Mesenteric fat pad (tissue), 1 donor: ENCODE data around the gene DSG2. TPM values are rescaled to one million over a fixed set of nuclear protein-coding genes. Genes with fewer than 3 reads are reported as not detected.
"Not testable (repeated sequence)": the region's sequence is repeated elsewhere in the genome, so short reads cannot be mapped to it uniquely, and the experiment has no call there.

ENCODE experiments used
- DNase-seq: peaks from one replicate; pipeline ENCODE4 v3.0.0-alpha.2; 2020; ENCODE audit warnings: low spot score
- long read RNA-seq: library from polyadenylated mRNA; unstranded; transcript quantifications from one replicate; pipeline ENCODE4 v2.0.0, GENCODE V29; 2020
- total RNA-seq: library from RNA; stranded (reverse); fragmentation: NEBNext Ultra II Directional; extraction: Animal tissue kit (Norgen Biotek cat#: 25700); gene quantifications from one replicate; pipeline ENCODE4 v1.2.1, GENCODE V29; 2021
- donor health status: DM: yes; HTN: yes; CAD: no.

DSG2 gene
- 32.9 TPM for total RNA-seq
- long read RNA-seq, full-length matches to known transcripts: 1 of 16 reads
- long read RNA-seq, partial matches to known transcripts: 8 of 16 reads
- long read RNA-seq, other reads (novel, unspliced or antisense): 7 of 16 reads

DNA sequence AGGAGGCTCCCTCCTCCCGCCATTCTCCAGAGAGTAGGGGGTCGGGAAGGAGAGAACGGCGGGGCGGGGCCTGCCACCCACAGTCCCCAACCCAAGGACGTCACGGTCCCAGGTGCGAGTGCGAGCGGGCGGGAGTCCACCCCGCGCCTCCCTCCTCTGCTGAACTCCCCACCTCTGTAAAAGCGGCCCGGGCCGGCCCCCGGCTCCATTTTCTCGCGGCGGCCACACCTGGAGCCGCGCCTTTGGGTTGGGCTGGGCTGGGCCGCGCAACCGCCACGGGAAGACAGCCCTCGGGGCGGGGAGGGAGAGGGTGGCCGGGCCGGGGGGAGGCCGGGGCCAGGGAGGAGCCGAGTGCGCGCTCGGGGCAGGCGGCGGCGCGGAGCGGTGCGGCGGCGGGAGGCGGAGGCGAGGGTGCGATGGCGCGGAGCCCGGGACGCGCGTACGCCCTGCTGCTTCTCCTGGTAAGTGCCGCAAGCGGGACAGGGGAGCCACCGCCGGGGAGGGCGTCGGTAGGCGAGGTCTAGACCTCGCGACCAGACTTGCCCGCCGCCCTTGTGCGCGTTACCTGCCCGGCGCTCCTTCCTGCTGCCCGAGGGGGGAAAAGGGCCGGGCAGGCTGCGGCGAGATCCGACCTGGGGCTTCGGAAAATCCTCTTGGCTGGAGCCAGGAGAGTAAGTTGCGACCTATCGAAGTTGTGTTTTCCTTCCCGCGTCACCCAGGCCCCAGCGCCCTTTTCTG is at the start of gene DSG2:
Gene DSG2, plus strand, starts transcription at position 342 of the 738 bp plus-strand sequence. Its CDS starts 75 bp downstream, at position 417.
- DNase-seq: peak; percentile 92

DNA sequence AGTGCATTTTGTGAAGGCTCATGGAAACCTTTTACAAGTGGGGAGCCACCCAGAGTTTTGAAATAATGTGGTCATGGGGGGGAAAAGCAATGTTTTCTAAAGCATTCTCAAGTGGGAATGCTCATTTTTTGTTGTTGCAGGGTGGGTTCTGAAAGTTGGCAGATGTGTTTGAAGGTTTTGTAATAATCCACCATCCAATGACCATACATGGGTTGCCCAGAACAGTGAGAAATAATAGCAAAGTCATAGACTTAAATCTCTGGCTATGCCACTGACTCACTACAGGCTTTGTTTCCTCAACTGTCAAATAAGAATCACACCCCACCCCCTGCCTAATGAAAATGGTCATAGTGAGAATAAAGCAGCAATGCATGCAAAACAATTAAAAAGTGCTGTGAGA is 47.6 kb upstream of the DSG2 start:
- DNase-seq: no peak

DNA sequence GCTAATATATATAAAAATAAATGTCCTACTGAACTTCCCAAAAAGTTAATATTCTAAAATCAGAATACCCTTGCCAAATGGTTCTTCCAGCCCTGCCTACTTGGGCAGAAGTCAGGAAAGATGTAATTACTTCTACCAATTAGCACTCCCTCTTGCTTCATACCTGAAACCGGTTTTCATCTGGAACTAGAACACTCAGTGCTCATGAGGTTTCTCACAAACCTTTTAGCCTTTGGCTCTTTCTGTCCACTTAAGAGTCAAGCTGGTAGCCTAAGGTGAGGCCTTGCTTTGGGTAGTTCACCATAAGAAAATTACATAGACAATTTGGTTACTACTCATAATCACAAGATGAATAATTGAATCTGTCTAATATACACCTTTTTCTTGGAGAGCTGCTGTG is 46.4 kb upstream of the DSG2 start:
- no peak for DNase-seq

DNA sequence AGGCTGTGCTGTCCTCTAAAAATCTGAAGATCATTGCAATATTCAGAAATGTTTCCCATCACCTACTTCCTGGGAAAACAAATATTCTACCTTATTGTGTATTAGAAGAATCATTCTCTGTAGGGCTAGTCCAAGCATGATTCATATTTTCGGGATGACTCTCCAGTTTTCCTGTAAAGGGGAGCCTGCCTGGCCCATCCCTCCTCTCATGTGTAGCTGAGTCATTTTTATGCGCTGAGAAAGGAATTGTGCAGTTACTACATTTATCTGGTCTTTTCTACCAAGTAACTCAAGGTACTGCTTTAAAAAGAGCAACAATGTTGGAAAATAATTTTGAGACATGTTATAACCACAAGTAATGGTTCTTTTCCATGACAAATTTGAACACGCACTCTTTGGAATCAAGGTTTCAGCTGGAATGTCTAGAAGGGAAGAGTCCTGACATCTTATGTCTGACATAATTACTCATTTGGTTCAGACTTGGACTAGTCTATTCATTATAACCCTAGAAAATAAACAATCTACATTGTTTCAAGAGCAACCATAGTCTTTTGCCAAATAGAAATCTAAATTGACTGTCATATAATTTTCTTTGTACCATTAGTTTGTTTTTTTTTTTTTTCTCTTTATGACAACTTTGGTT is 43.8 kb upstream of the DSG2 start:
- DNase-seq: no peak

DNA sequence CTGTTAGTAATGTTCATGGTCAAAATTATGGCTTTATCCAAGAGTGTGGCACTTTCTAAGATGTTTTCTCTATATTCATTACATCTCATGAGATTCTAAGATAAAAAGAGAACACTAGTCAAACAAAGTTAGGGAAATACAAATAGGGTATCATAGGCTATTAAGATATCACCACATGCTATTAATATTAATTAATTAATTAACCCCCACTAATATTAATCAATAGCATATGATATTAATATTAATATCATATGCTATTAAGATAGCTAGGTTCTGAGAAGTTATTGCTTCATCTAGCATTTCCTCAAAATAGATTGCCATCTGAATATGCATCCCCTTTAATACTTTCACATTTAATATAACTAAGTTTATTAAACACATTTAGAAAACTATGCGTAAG is 28.3 kb upstream of the DSG2 start:
- no peak for DNase-seq

DNA sequence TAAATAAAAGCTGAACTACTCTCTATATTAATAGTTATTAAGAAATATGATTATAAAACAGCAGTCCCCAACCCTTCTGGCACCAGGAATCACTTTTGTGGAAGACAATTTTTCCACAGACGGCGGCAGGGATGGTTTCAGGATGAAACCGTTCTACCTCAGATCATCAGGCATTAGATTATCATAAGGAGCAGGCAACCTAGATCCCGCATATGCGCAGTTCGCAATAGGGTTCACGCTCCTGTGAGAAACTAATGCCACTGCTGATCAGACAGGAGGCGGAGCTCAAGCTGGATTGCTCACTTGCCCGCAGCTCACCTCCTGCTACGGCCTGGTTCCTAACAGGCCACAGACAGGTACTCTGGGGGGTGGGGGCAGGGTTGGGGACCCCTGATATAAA is 19.3 kb upstream of the DSG2 start:
- no peak for DNase-seq

DNA sequence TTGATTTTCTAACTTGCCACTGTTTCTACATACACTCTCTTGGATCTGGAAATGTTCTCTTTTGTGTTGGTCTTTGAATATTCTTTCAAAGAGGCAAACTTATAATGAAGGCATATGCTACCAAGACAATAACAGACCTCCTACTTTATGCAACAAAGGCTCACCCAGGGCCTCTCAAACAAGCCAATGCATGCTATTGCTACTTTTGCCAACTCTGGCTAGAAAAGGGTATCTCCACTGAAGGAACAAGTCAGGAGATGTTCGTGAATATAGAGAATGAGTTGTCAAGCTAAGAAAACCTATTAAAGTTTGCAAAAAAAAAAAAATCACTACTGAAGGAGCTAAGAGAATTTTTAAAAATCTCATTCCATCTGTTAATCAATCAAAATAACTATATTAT is 15.9 kb upstream of the DSG2 start:
- no peak for DNase-seq

DNA sequence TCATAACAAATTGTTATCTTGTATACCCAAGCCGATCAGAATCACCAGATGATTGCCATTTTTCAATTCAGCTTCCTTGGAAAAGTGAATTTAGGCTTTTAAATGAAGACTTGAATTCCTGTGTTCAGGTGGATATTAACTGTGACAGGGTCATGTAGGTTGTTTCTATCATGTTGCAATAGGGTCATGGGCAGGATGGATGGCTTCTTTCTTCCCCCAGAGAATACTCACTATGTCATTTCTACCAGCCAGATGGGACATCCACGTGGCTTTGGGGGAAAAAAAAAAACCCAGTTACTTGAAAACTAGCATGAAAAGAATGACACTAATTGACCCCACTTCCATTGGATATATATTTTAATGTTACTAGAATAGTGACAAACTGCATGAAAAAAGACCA is 14.6 kb upstream of the DSG2 start:
- no peak for DNase-seq

DNA sequence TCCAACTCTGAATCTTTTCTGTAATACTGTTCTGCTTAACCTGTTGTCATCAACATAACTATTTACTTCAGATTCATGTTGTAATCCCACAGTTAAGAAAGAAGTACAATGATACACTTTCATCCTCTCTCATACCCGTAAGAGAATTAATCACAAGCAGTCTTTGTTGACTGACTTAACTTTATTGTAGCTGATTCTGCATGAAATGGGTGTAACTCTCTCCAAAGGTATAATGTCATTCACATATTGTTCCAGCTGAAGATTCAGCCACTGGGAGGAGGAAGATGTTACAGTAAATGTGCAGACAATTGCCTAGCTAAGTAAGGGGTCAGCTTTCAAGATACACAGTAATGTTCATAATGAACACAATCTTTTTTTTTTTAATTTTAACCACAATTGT is 13.5 kb upstream of the DSG2 start:
- no peak for DNase-seq

DNA sequence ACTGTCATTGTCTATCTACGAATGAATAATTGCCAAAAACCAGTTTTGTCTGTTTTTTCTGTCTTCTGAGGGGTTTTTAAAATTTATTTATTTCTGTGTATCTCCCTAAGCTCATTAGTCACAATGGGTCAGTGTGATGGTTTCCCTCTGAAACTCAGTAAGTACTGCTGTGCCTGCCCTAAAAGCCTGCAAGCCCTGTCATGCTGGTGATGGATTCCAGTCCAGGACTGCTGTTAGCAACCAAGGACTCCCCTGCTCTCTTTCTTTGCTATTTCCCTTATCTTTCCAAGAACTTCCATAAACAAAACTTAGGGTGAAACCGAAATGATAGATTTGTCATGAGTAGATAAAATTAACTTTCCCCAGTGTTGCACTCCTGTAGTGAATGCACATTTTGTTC is 11.8 kb upstream of the DSG2 start:
- no peak for DNase-seq

DNA sequence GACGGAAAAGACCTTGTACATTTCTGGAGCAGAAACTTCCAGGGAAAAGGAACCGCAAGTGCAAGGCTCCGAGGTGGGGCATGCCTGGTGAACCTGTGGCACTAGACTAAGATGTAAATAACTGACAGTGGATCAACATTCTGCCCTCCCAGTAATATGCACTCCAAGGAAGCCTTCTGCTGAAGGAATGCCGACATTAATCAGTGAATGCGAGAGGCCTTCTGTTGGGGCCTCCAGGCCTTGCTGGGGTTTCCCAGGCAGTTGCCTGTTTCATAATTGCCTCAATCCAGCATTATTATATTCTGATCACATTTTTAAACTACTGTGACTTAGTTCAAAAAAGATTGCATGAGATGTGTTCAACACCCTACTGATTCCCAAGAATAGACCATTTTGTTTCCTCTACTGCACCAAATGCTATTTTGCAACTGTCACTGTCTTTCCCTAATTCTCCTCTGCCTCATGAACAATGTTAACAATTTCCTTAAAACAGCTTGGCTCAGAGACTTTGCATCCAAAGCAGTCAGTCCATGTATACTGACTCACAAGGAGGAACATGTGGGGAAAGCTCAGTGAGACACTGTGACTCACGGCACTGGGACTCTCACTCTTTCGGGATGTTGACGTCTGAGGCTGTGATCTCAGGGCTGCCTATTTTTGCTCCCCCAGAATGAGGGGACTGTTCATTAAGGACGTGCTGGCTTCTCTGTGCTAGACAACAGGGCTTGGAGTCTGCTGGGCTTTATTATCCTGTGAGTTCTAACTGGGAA is 10.5 kb upstream of the DSG2 start:
- no peak for DNase-seq

DNA sequence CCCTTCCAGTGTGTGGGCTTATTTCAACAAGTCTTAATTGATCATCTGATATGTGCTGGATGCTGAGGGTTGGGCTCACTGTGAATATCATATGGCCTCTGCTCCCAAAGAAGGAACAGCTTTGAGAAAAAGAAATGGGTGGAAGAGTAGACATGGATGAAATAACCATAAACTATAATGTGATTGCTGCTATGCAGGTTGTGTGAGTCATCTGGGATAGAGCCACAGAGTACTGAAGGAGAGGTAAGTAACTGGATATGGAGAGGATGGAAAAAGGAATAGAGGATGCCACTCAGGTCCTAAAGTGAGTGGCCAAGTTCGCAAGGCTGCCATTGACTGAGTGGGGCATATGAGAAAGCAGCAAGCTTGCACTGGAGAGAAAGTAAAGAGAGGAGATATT is 8.7 kb upstream of the DSG2 start:
- no peak for DNase-seq

DNA sequence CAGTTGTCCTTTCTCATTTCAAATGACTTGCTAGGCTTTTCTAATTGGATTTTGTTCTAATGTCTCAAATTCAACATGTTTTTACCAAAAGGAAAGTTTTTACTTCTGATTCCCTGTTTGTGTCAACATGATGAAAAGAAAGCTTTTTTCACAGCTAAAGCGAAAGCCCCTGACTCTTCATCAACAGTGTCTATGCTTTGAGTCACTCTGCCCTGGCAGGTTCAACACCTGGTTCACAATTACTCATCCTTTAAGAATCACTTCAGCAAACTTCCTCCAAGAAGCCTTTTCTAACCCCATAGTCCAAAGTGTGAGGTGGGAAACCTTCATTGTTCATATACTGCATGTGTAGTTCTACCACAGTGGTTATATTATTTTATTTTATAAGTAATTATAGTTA is 7.6 kb upstream of the DSG2 start:
- no peak for DNase-seq

DNA sequence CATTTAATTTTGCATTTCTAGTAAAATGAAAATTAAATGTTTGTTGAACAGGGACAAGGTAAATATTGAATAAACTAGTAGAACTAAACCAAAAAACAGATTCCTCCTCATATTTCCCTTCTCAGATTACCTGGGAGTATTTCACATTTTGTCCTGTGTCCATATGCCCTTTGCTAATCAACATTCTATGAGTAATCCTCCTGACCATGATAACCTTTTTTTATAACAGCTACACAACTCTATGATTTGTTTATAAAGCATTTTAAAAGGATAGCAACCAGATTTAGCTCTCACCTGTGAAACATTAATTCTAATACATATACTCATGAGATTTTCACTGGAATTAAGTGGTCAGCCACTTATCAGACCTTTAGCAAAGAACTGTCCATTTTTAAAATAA is 7.1 kb upstream of the DSG2 start:
- DNase-seq: no peak

DNA sequence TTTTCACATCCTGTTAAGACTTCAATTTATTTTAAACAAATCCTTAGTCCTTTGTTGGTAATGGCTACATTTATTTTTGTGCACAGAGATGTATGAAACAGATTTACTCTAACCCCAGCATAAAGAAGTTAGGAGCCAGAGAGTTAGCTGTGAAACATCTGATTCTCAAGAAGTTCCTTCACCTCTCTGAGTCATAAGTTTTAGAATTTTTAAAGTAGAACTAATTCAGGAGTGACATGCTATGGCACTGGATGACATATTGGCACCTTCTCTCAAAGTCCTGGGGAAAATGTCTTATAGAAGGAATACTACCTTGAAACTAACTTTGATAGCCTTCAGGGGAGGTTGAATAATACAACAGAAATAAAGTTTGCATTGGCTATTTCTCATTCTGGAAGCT is 6.4 kb upstream of the DSG2 start:
- DNase-seq: no peak

DNA sequence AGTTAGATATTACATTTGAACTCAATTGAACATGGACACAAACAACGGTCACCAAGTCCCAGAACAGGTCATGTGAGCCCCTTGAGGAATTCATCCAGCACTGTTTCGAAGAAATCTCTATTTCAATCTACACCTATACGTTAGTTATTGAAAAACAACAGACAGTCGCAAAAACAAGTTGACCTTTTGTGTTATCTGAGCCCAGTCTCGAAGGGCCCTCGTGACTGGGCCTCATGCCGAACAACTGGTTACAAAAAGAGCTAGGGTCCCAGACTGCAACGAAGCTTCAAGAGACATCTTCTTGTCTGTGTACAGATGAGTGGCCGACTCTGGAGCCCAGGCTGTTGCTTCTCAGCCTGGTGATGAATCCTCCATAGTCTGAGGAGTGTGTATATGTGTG is 5.3 kb upstream of the DSG2 start:
- DNase-seq: no peak

DNA sequence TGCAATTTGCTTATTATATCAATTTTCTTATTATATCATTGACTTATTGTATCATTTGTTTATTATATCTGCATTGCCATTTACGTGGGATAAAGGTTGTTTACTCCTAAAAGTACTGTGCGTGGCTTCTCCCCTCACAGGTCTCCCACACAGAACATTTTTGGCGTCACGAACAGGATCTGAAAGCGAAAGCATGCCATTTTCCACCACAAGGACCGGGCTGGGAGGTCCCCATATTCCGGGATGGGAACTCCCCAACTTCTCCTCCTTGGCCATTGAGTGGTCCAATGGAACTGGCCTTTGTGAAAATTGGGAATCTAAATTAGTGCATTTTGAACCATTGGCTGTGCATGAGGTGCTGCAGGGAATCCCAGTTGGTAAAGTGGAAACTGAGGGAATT is 4.8 kb upstream of the DSG2 start:
- no peak for DNase-seq

DNA sequence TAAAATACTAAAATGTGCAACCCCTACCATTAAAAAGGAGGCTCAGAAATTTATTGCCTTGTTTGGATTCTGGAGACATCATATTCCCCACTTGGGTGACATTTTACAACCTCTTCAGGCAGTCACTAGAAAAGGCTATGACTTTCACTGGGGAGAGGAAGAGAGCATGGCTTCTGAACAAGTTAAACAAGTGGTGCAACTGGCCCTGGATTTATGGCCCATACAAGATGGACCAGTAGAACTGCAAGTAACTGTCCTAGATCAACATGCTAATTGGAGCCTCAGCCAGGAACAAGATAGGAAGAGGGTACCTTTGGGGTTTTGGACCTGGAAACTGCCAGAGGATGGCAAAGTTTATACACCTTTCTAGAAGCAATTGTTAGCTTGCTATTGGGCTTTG is 4.0 kb upstream of the DSG2 start:
- no peak for DNase-seq

DNA sequence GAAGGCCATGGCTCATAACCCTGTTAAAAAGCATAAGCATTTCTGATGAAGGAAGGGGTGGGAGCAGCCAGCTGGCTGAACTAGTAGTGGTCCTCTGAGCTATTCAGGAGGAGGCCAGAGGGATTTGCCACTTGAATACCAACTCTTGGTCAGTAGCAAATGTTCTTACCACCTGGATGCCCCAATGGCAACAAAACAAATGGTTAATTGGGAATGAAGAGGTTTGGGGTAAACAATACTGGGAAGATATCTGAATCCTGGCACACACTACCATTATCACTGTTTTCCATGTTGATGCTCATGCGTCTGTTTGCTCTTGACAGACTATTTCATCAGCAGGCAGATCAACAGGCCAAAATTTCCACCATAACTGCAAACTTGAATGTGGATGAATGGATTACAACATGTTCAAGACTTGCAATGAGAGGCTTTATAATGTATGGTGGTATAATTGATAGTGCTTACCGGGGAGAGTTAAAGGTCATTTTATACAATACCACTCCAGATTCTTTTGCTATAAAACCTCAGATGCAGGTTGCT is 3.2 kb upstream of the DSG2 start:
- DNase-seq: not testable (repeated sequence)

DNA sequence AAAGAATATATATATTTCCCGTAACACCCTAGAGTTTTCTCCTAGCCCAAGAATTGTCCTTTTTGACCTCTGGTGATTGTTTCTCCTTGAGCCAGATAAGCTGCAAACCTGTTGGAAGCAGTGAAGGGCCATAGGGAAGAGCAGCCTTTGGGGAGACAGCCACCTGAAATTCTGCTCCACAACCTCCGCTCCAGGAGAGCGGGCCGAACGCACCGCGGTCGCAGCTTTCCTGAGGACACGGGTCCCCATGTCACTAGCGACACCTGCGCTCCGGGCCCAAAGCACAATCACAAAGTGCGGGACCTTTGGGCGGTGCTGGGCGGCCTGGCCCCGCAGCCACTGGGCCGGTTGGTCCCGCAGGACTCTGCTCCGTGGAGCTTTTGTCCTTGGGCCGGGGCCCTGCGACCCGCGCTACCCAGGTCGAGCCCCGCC is 557 bp upstream of the DSG2 start:
- DNase-seq: no peak

DNA sequence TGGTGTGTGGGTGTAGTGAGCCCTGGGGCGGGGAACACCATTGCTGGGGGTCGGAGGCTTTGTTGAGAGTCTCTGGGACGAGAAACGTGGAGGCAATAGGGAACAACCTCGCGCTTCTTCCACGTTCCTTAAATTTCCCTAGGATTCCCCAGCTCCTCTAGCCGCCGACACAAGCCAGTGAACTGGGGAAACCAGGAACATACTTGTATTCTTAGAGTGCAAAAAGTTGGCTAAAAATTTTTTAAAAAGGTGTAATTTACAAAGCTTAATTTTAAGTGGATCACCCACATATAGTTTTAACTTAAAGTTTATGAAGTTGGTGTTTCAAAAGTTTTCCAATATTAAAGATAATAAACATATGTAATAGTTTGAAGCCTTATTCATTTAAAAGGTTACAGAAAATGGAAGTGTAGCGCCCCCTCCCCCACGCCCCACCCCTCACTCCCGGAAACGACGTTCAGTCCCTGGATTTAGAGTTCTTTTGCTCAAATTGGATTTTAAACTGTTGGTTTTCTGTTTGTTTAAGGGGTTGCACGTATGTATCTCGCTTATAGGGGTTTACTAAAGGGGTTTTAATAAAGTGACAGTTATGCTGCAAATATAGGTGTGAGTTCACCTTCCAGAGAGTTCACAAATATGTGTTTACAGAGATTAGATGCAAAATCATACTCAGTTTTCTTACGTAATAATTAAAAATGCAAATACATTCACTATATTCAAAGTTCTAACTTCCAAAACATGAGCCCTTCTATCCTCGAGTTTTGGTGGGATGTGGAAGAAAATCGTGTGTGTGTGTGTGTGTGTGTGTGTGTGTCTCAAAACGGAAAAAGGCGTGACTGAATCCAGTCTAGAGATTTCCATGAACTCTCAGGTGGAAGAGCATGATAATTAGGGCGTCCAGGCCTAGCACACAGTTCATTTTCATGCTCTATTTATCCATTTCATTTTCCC is 872 bp downstream of the DSG2 start:
- DNase-seq: no peak
